A673 (cell line): ENCODE data around the gene KPNA1. TPM values are rescaled to one million over a fixed set of nuclear protein-coding genes. Genes with fewer than 3 reads are reported as not detected.

Experiments used
- BruUV-seq: library from RNA; stranded (reverse); fragments of 400-500 nt; replicated peaks from 2 replicates; lab custom pipeline; 2021; lab: Mats Ljungman, UMichigan
- CTCF ChIA-PET: fragments of 300-600 bp; sonication (Branson Sonifier 250); formaldehyde crosslinking; loops from one replicate; lab custom pipeline; 2022; ENCODE audit warnings: antibody characterized with exemption; lab: Charles Lee
- POLR2A ChIA-PET: fragments of 300-600 bp; sonication (Branson Sonifier 250); formaldehyde crosslinking; loops from one replicate; lab custom pipeline; 2022; ENCODE audit warnings: antibody characterized with exemption; ENCODE audit not compliant: low non-redundant PET; lab: Charles Lee
- DNase-seq: peaks from one replicate; pipeline ENCODE4 v3.0.0-alpha.2; 2015; ENCODE audit warnings: low spot score
- H3K27ac ChIP-seq: fragments of 200-600 bp; sonication (generic); 2 replicates; pipeline ENCODE4 v1.5.1; 2016; ENCODE audit warnings: mixed run types, low read depth, mild to moderate bottlenecking, mixed read lengths, antibody characterized with exemption, low read length; ENCODE audit not compliant: poor library complexity, severe bottlenecking
- H3K27me3 ChIP-seq: fragments of 200-600 bp; sonication (generic); replicated peaks from 2 replicates; pipeline ENCODE4 v1.6.1; 2017; ENCODE audit warnings: mixed run types, low read depth, mild to moderate bottlenecking, mixed read lengths, antibody characterized with exemption, low read length; ENCODE audit not compliant: insufficient read depth, poor library complexity
- H3K36me3 ChIP-seq: fragments of 200-600 bp; sonication (generic); 2 replicates; pipeline ENCODE4 v1.6.1; 2016; ENCODE audit warnings: mixed run types, mild to moderate bottlenecking, mixed read lengths, antibody characterized with exemption, low read length; ENCODE audit not compliant: insufficient read depth, poor library complexity, severe bottlenecking
- H3K4me1 ChIP-seq: fragments of 200-600 bp; sonication (generic); 2 replicates; pipeline ENCODE4 v1.6.1; 2017; ENCODE audit warnings: mixed run types, mild to moderate bottlenecking, mixed read lengths, antibody characterized with exemption, low read length; ENCODE audit not compliant: insufficient read depth, poor library complexity, severe bottlenecking
- H3K4me3 ChIP-seq: fragments of 200-600 bp; sonication (generic); 2 replicates; pipeline ENCODE4 v1.5.1; 2016; ENCODE audit warnings: low read depth, mixed run types, mild to moderate bottlenecking, mixed read lengths, low read length; ENCODE audit not compliant: poor library complexity, severe bottlenecking
- H3K9me3 ChIP-seq: fragments of 200-600 bp; sonication (generic); 2 replicates; pipeline ENCODE4 v1.6.1; 2016; ENCODE audit warnings: mixed run types, low read depth, mild to moderate bottlenecking, mixed read lengths, antibody characterized with exemption, low read length; ENCODE audit not compliant: poor library complexity, severe bottlenecking
- CTCF ChIP-seq: fragments of 300-800, 200-600 bp; sonication (generic); conservative IDR thresholded peaks from 2 replicates; pipeline ENCODE4 v1.5.1; 2017; ENCODE audit warnings: low read depth, mild to moderate bottlenecking, antibody characterized with exemption, low read length, moderate library complexity, mixed read lengths
- EZH2 ChIP-seq: fragments of 200-600 bp; sonication (generic); IDR thresholded peaks from 2 replicates; pipeline ENCODE4 v1.6.1; 2017; ENCODE audit warnings: borderline replicate concordance, low read depth, mild to moderate bottlenecking, mixed read lengths, antibody characterized with exemption, low read length; ENCODE audit not compliant: poor library complexity, severe bottlenecking
- intact Hi-C: fragments of 100-400 bp; cut with micrococcal nuclease; formaldehyde crosslinking; loops from one replicate; pipeline ENCODE4 v1.10.0; 2022; ENCODE audit not compliant: unreplicated experiment
- total RNA-seq: library from RNA; stranded (reverse); gene quantifications from 2 replicates; pipeline ENCODE4 v1.2.3, GENCODE V29; 2021

KPNA1 gene
- total RNA-seq, 1 experiment from 2014 or later, result 110 TPM

DNA sequence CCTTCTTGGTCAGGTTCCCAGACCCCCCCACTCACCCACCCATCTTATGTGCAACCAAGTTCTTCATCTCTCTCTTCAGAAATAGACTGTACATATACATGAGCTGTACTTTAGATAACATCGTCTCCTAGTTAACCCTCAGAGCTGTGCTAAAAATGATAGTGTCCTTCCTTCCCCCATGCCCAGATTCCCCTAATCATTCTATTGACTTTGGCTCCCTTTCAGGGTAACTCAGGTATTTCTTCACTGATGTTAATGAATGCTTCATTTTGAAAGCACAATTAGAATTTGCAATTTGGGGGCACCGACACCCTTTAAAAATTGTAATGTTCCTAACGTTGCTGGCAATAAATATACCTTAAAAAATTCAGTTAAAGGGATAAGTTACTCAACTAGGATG is 38.4 kb upstream of the KPNA1 start:
- no peak for DNase-seq
- BruUV-seq, result no TSS peak
- Histone ChIP-seq H3K9me3 (no peaks in the 10 kb centered on the region), H3K27ac (no peak overlapping the region), H3K27me3 (no peaks in the 10 kb centered on the region), H3K36me3 (no peaks in the 10 kb centered on the region), H3K4me1 (no peaks in the 10 kb centered on the region), H3K4me3 (no peak overlapping the region)
- intact Hi-C loops, result no loop called here
- POLR2A ChIA-PET, result no interaction called here
- TF ChIP-seq EZH2 (no peak), CTCF (no peak)
- CTCF ChIA-PET, result no interaction called here

DNA sequence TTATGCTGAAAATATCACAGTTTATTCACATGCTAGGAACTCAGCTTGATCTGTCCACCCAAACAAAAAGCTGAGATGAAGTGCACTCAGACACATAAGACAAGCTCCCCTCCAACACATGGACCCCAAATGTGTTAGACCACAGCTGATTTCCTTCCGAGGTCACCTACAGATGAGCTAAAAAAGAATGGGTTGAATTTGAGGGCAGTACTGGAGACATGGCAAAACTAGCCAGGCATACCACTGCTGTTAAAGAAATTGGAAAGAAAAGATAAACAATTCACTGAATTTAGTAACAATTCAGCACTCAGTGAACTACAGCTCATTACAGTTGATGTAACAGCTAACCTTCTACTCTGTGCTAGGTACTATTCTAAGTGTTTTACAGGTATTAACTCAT is 33.9 kb upstream of the KPNA1 start:
- ChIA-PET POLR2A (no interaction called here), CTCF (interaction anchor here (0.6 kb wide), 1 partner anchor 93 kb away, joined by 5 read pairs; no protein-coding TSS in a partner anchor)
- TF ChIP-seq EZH2 (no peak), CTCF (no peak)
- intact Hi-C loops, result no loop called here
- DNase-seq, result no peak
- Histone ChIP-seq H3K27me3 (no peaks in the 10 kb centered on the region), H3K36me3 (no peaks in the 10 kb centered on the region), H3K4me1 (no peaks in the 10 kb centered on the region), H3K27ac (no peak overlapping the region), H3K9me3 (no peaks in the 10 kb centered on the region), H3K4me3 (no peak overlapping the region)
- no TSS peak for BruUV-seq

- POLR2A ChIA-PET, result no interaction called here
- H3K9me3 ChIP-seq, result no peaks in the 10 kb centered on the region
Observed at GRCh38 chr3:122548076-122548475, 33.3 kb upstream of the KPNA1 start.

More at GRCh38 chr3:122548076-122548475, 33.3 kb upstream of the KPNA1 start:
- no peaks in the 10 kb centered on the region for H3K4me1 ChIP-seq
- H3K27ac ChIP-seq, result no peak overlapping the region
- H3K4me3 ChIP-seq, result no peak overlapping the region
- no peaks in the 10 kb centered on the region for H3K36me3 ChIP-seq
- CTCF ChIA-PET, result no interaction called here
- intact Hi-C loops, result no loop called here
- no peaks in the 10 kb centered on the region for H3K27me3 ChIP-seq
- no TSS peak for BruUV-seq
- TF ChIP-seq CTCF, result no peak
- TF ChIP-seq EZH2, result no peak
- no peak for DNase-seq
